Measurements from ENCODE around the gene IFI27L1.

Gene IFI27L1

GRCh38 chr14:94139006-94139405, 57.9 kb downstream of the IFI27L1 start:
- no peak for DNase-seq

- no peak for DNase-seq
Measured at GRCh38 chr14:94139421-94139820, 58.3 kb downstream of the IFI27L1 start.

- no peak for DNase-seq
Measured at GRCh38 chr14:94142247-94142646, 61.1 kb downstream of the IFI27L1 start.

- DNase-seq, result no peak
Measured at GRCh38 chr14:94142836-94143235, 61.7 kb downstream of the IFI27L1 start.

GRCh38 chr14:94143239-94143638, 62.1 kb downstream of the IFI27L1 start:
- no peak for DNase-seq

GRCh38 chr14:94143711-94144110, 62.6 kb downstream of the IFI27L1 start:
- DNase-seq, result no peak

- DNase-seq, result no peak
Measured at GRCh38 chr14:94144765-94145164, 63.7 kb downstream of the IFI27L1 start.

GRCh38 chr14:94145902-94146527, 64.9 kb downstream of the IFI27L1 start:
- DNase-seq, result no peak
